Choroid plexus epithelial cell (primary cell): Measurements from ENCODE around the gene MADD.

ENCODE experiments used
- DNase-seq: peaks from one replicate; pipeline ENCODE4 v3.0.0-alpha.2; 2010; ENCODE audit warnings: low read depth
- H3K4me3 ChIP-seq: 2 replicates; pipeline ENCODE4 v1.5.1; 2011; ENCODE audit warnings: low read depth, mild to moderate bottlenecking, control low read depth, low read length, moderate library complexity
- CTCF ChIP-seq: conservative IDR thresholded peaks from 2 replicates; pipeline ENCODE4 v1.5.1; 2011; ENCODE audit warnings: low read depth, mild to moderate bottlenecking, control low read depth, inconsistent platforms, low read length, moderate library complexity

MADD gene

DNA sequence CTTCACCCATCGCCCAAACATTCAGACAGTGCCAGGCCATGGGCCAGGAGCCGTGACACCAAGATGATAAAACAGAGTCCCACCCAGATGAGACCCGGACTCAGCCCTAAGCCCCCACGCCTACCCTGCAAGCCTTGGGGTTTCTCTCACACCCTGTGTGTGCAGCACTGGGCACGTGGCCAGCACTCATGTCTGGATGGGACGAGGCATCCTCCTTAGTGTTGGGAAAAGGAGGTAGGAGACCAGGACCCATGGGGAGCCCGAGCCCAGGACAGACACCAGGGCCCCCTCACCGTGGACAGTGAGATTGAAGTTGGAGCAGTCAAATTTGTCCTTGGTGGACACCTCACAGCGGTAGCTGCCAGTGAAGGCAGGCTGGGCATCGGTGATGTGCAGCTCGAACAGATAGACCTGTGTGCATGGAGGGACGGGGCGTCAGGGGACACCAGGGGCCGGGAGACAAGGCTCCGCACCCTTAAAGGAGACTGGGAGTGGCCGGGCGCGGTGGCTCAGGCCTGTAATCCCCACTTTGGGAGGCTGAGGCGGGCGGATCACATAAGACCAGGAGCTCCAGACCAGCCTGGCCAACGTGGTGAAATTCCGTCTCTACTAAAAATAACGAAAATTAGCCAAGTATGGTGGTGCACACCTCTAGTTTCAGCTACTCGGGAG lies 78.3 kb downstream of the MADD start:
- DNase-seq, result no peak
- no peak overlapping the region for H3K4me3 ChIP-seq
- TF ChIP-seq CTCF, result no peak

DNA sequence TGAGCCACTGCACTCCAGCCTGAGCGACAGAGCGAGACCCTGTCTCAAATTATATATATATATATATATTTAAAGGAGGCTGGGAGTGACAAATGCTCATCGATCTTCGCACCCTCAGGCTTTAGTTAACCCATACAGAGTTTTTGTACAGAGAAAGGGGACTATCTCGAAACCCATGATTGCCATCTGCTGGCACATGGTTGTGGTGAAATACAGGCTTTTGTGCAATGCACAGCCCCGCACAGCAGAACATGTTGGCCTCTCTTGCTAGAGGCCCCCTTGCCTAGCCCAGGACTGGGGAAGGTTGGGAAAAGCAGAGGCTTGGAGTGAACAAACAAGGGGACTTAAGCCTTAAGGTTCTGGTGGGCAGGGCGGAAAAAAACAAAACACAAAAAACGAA lies 78.9 kb downstream of the MADD start:
- DNase-seq, result peak; percentile 52
- peak; percentile 44 for TF ChIP-seq CTCF
- no peak overlapping the region for H3K4me3 ChIP-seq

DNA sequence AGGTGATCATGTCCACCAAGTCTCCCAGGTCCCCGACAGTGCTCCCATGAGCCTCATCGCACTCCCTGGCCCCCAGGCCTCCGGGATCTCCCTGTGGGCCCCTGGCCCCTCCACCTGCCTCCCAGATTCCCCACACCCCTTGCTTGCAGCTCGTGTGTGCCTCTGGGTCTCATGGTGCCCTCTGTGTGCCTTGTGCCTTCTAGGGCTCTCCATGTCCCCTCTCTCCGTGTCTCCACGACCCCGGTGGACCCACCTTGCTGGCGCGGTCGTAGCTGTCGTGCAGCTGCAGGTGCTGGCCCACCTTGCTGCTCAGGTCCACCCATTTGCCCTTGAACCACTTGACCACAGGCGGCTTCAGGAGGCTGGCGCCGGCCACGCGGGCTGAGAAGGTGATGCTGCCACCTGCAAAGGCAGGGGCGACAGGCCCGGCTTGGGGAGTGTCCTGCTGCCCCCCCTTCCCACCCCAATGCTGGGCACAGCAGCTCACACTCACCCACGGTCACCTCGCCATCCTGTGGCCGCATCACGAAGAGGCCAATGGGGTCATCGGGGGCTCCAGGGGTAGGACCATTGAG lies 79.7 kb downstream of the MADD start:
- DNase-seq, result no peak
- no peak overlapping the region for H3K4me3 ChIP-seq
- TF ChIP-seq CTCF, result no peak

DNA sequence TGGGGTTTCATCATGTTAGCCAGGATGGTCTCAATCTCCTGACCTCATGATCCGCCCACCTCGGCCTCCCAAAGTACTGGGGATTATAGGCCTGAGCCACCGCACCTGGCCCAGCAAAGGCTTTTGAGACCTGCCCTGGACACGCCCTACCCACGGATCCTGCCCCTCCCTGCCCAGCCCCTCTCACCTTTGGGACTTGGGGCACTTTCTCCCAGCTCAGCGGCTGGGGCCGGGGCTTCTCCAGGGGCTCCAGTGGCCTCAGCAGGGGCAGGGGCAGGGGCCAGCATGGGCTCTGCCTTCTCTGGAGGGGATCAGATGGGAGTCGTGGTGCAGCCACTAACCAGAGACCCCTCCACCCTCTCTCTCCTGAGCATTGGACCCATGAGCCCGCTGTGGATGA lies 80.4 kb downstream of the MADD start:
- no peak for TF ChIP-seq CTCF
- H3K4me3 ChIP-seq, result no peak overlapping the region
- no peak for DNase-seq

DNA sequence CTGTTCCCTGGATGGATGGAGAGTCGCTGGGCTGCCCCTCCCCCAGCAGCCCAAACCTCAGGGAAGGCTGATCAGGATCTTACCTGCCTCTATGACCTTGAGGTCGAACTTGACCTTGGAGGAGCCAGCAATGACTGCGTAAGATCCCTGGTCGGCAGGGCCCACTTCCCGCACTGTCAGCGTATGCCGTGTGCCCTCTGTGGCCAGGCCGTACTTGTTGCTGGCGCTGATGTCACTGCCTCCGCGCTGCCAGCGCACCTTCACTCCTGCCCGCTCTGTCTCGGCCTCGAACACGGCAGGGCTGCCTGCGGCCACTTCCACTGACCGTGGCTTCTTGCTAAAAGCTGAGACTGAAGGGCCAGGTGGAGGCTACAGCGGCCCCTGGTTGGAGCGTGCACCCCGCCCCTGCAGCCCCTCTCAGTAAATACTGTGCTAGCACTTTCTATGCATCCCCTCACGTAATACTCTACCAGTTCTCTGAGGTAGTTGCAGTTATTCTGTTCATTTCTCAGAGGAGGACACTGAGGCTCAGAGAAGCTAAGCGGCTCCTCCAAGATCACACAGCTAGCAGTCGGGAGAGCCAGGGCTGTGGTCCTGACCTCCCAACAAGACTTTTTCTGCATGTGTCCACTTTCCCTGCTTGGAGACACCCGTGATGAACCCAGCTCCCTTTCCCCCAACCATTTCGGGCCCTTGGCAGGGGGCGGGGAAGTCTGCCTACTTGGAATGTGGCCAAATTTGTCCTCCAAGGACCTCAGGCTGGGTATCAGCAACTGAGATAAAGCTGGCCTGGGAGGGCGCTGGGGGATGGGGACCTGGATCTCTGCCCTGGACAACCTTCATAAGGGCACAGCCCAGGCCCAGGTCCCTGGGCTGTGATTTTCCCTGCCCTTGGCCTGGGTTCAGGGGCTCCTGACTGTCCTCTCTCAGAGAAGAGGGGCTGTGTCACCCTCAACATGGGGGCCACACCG lies 81.5 kb downstream of the MADD start:
- no peak for TF ChIP-seq CTCF
- H3K4me3 ChIP-seq, result no peak overlapping the region
- no peak for DNase-seq

DNA sequence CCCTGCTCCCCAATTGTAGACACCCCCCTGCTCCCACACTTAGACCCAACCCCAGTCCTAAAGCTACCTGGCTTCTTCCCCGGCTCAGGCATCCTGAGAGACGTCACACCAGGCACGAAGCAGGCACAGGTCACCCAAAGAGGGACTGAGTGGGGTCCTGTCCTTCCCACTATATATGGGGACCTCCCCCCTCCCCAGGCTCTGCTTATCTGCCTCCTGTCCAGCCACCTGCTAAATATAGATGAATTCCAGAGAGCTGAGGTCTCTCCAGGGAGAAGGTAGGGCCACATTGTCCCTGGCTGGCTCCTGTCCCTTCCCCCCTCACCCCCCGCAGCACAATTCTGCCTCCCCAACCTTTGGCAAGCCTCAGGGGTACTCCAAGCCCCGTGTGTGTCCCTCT lies 82.6 kb downstream of the MADD start, which contains the start of gene MYBPC3:
Gene MYBPC3, minus strand, starts transcription at position 147 of the 400 bp plus-strand sequence. Its CDS starts 55 bp downstream, at position 92.
- DNase-seq, result no peak
- no peak for TF ChIP-seq CTCF
- H3K4me3 ChIP-seq, result no peak within 1 kb of the TSS
